ENCODE measurements around the gene ABCF3.

The ABCF3 gene

GRCh38 chr3:184168363-184169120 lies 17.5 kb upstream of the ABCF3 start:
- H3K36me3 ChIP-seq (ENCODE audit: control insufficient read depth, insufficient read depth, low read length): peaks cover 81% of the 10 kb centered on the region

DNA sequence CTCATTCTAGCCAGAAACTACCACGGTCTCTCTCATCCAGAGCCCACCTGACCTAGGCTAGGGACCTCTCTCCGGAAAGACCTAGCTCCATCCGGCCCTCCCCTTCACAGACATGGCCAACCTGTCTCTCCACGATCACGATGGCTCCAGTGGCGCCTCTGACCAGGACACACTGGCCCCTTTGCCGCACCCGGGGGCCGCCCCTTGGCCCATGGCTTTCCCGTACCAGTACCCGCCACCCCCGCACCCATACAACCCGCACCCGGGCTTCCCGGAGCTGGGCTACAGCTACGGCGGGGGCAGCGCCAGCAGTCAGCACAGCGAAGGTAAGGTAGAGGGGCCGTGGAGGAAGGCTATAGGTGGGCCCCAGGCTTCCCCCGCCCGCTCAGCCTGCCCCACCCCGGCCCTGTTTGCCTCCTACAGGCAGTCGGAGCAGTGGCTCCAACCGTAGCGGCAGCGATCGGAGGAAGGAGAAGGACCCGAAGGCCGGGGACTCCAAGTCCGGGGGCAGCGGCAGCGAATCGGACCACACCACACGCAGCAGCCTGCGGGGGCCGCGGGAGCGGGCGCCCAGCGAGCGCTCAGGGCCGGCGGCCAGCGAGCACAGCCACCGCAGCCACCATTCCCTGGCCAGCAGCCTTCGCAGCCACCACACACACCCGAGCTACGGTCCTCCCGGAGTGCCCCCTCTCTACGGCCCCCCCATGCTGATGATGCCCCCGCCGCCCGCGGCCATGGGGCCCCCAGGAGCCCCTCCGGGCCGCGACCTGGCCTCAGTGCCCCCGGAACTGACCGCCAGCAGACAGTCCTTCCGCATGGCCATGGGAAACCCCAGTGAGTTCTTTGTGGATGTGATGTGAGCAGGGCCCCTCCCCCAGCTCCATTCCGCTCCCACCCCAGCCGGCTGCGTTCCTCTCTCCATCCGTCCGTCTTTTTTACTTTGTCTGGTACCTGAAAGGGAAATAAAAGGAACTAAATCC lies 15.8 kb upstream of the ABCF3 start:
- Histone ChIP-seq H3K9ac (ENCODE audit: low read depth, low read length) (no peak overlapping the region), H3K4me3 (ENCODE audit: low read depth, low read length) (no peak overlapping the region), H3K36me3 (ENCODE audit: control insufficient read depth, insufficient read depth, low read length) (peaks cover 65% of the 10 kb centered on the region), H3K27me3 (ENCODE audit: control insufficient read depth, insufficient read depth, low read length) (no peaks in the 10 kb centered on the region), H3K4me1 (ENCODE audit: control insufficient read depth, insufficient read depth, low read length) (no peaks in the 10 kb centered on the region), H3K27ac (ENCODE audit: low read depth, low read length) (no peak overlapping the region), H3K9me3 (ENCODE audit: control insufficient read depth, insufficient read depth, low read length) (no peaks in the 10 kb centered on the region)

More at GRCh38 chr3:184168363-184169120, 17.5 kb upstream of the ABCF3 start:
- H3K27ac ChIP-seq (ENCODE audit: low read depth, low read length): no peak overlapping the region
- H3K9me3 ChIP-seq (ENCODE audit: control insufficient read depth, insufficient read depth, low read length): no peaks in the 10 kb centered on the region
- no peaks in the 10 kb centered on the region for H3K27me3 ChIP-seq (ENCODE audit: control insufficient read depth, insufficient read depth, low read length)
- H3K4me1 ChIP-seq (ENCODE audit: control insufficient read depth, insufficient read depth, low read length): no peaks in the 10 kb centered on the region
- no peak overlapping the region for H3K9ac ChIP-seq (ENCODE audit: low read depth, low read length)
- no peak overlapping the region for H3K4me3 ChIP-seq (ENCODE audit: low read depth, low read length)

GRCh38 chr3:184171562-184171961 lies 14.4 kb upstream of the ABCF3 start:
- Histone ChIP-seq H3K9me3 (ENCODE audit: control insufficient read depth, insufficient read depth, low read length) (no peaks in the 10 kb centered on the region), H3K27ac (ENCODE audit: low read depth, low read length) (peak overlapping the region; percentile 39), H3K9ac (ENCODE audit: low read depth, low read length) (no peak overlapping the region), H3K4me3 (ENCODE audit: low read depth, low read length) (no peak overlapping the region), H3K27me3 (ENCODE audit: control insufficient read depth, insufficient read depth, low read length) (no peaks in the 10 kb centered on the region), H3K36me3 (ENCODE audit: control insufficient read depth, insufficient read depth, low read length) (peaks cover 51% of the 10 kb centered on the region), H3K4me1 (ENCODE audit: control insufficient read depth, insufficient read depth, low read length) (peaks cover 1% of the 10 kb centered on the region)

DNA sequence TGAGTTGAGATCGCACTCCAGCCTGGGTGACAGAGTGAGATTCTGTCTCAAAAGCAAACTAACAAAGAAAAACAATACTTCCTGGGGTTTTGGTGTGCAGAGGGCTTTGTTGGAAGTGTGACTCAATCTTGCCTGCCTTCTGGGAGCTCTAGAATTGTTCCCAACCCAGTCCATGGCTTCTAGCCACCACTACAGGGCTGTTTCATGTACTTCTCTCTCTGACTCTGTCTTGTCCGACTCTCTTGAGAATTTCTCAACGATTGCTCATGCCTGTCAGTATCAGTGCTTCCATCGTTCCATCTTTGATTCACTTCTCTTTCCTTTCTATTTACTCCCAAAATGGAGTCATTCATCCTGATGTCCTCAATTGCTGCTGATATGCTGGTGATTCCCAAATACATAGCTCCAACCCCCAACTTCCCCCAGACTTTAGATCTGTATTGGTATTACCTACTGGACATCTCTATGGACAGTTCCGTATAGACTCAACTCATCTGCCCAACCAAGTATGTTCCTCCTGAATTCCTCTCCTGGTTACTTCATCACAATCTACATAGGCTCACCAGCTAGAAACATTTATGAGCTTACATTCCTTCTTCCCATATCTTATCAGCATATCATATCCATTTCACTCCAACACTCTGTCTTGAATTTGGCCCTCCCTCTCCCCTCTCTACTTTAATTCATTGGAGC lies 13.2 kb upstream of the ABCF3 start:
- Histone ChIP-seq H3K27ac (ENCODE audit: low read depth, low read length) (no peak overlapping the region), H3K36me3 (ENCODE audit: control insufficient read depth, insufficient read depth, low read length) (peaks cover 49% of the 10 kb centered on the region), H3K4me1 (ENCODE audit: control insufficient read depth, insufficient read depth, low read length) (peaks cover 14% of the 10 kb centered on the region), H3K4me3 (ENCODE audit: low read depth, low read length) (no peak overlapping the region), H3K27me3 (ENCODE audit: control insufficient read depth, insufficient read depth, low read length) (no peaks in the 10 kb centered on the region), H3K9me3 (ENCODE audit: control insufficient read depth, insufficient read depth, low read length) (no peaks in the 10 kb centered on the region), H3K9ac (ENCODE audit: low read depth, low read length) (no peak overlapping the region)

- H3K36me3 ChIP-seq (ENCODE audit: control insufficient read depth, insufficient read depth, low read length): peaks cover 49% of the 10 kb centered on the region
- H3K9ac ChIP-seq (ENCODE audit: low read depth, low read length): no peak overlapping the region
- H3K27me3 ChIP-seq (ENCODE audit: control insufficient read depth, insufficient read depth, low read length): no peaks in the 10 kb centered on the region
- H3K27ac ChIP-seq (ENCODE audit: low read depth, low read length): no peak overlapping the region
- no peaks in the 10 kb centered on the region for H3K9me3 ChIP-seq (ENCODE audit: control insufficient read depth, insufficient read depth, low read length)
- H3K4me3 ChIP-seq (ENCODE audit: low read depth, low read length): no peak overlapping the region
- peaks cover 15% of the 10 kb centered on the region for H3K4me1 ChIP-seq (ENCODE audit: control insufficient read depth, insufficient read depth, low read length)
Observed at GRCh38 chr3:184173374-184173722, 12.7 kb upstream of the ABCF3 start.

- Histone ChIP-seq H3K27ac (ENCODE audit: low read depth, low read length) (peak overlapping the region; percentile 46), H3K4me1 (ENCODE audit: control insufficient read depth, insufficient read depth, low read length) (peaks cover 15% of the 10 kb centered on the region), H3K4me3 (ENCODE audit: low read depth, low read length) (no peak overlapping the region)
Observed at GRCh38 chr3:184174284-184174645, 11.7 kb upstream of the ABCF3 start.

GRCh38 chr3:184174646-184175492 lies 11.1 kb upstream of the ABCF3 start, which contains the start of gene AP2M1:
AP2M1 (plus strand) TSS chr3:184174855; CDS start chr3:184176994, 2,139 bp downstream.
- Histone ChIP-seq H3K4me1 (ENCODE audit: control insufficient read depth, insufficient read depth, low read length) (peaks cover 15% of the 10 kb centered on the region), H3K36me3 (ENCODE audit: control insufficient read depth, insufficient read depth, low read length) (peaks cover 51% of the 10 kb centered on the region), H3K9ac (ENCODE audit: low read depth, low read length) (peak within 1 kb of the TSS; percentile 89), H3K27ac (ENCODE audit: low read depth, low read length) (peak within 1 kb of the TSS; percentile 97), H3K4me3 (ENCODE audit: low read depth, low read length) (peak within 1 kb of the TSS; percentile 88), H3K9me3 (ENCODE audit: control insufficient read depth, insufficient read depth, low read length) (no peaks in the 10 kb centered on the region), H3K27me3 (ENCODE audit: control insufficient read depth, insufficient read depth, low read length) (no peaks in the 10 kb centered on the region)

More at GRCh38 chr3:184174284-184174645, 11.7 kb upstream of the ABCF3 start:
- no peaks in the 10 kb centered on the region for H3K27me3 ChIP-seq (ENCODE audit: control insufficient read depth, insufficient read depth, low read length)
- peaks cover 50% of the 10 kb centered on the region for H3K36me3 ChIP-seq (ENCODE audit: control insufficient read depth, insufficient read depth, low read length)
- no peak overlapping the region for H3K9ac ChIP-seq (ENCODE audit: low read depth, low read length)
- no peaks in the 10 kb centered on the region for H3K9me3 ChIP-seq (ENCODE audit: control insufficient read depth, insufficient read depth, low read length)

DNA sequence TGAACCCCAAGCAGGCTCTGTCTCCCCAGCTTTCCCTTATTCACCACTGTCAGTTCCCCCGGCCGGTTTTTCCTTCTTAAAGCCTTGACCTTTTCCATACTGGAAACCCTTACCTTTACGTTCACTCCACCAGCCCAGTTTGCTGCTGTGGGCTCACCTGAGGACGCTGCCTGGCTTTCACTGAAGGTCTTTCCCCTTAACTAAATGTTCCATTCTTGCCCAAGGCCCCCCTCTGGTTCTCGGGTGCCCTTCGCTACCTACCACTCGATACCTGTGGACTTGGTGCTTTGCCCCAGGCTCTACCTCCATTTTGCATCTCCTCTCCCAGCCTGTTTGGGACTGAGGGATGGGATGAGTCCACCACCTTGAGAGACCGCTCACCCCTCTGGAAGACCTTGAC lies 10.5 kb upstream of the ABCF3 start:
- Histone ChIP-seq H3K27me3 (ENCODE audit: control insufficient read depth, insufficient read depth, low read length) (no peaks in the 10 kb centered on the region), H3K36me3 (ENCODE audit: control insufficient read depth, insufficient read depth, low read length) (peaks cover 52% of the 10 kb centered on the region), H3K27ac (ENCODE audit: low read depth, low read length) (peak overlapping the region; percentile 97), H3K4me3 (ENCODE audit: low read depth, low read length) (peak overlapping the region; percentile 88), H3K9ac (ENCODE audit: low read depth, low read length) (peak overlapping the region; percentile 89), H3K4me1 (ENCODE audit: control insufficient read depth, insufficient read depth, low read length) (peaks cover 15% of the 10 kb centered on the region), H3K9me3 (ENCODE audit: control insufficient read depth, insufficient read depth, low read length) (no peaks in the 10 kb centered on the region)

DNA sequence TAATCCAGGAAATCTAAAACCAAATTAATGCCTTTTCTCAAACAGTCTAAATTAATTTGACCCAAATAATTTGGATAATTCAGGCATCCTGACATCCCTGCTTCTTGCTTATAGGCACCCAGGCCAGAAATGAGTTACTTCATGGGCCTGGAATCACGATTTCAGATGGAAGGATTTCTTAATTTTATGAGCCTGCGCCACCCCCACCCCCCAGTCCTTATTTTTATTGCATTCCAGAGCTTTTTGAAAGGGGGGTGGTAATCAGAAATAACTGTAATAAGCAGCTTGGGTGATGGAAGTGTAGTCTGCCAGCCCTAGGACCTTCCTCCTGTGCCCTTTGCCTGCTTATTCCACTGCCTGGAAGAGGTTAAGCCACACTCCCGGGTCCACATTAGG lies 10.0 kb upstream of the ABCF3 start:
- peaks cover 52% of the 10 kb centered on the region for H3K36me3 ChIP-seq (ENCODE audit: control insufficient read depth, insufficient read depth, low read length)
- H3K4me1 ChIP-seq (ENCODE audit: control insufficient read depth, insufficient read depth, low read length): peaks cover 15% of the 10 kb centered on the region
- no peaks in the 10 kb centered on the region for H3K9me3 ChIP-seq (ENCODE audit: control insufficient read depth, insufficient read depth, low read length)
- H3K27ac ChIP-seq (ENCODE audit: low read depth, low read length): peak overlapping the region; percentile 97
- H3K9ac ChIP-seq (ENCODE audit: low read depth, low read length): peak overlapping the region; percentile 89
- peak overlapping the region; percentile 88 for H3K4me3 ChIP-seq (ENCODE audit: low read depth, low read length)
- H3K27me3 ChIP-seq (ENCODE audit: control insufficient read depth, insufficient read depth, low read length): no peaks in the 10 kb centered on the region

Measured in HUES48 (cell line).